Measurements from ENCODE around the gene YAP1. TPM values are rescaled to one million over a fixed set of nuclear protein-coding genes. Genes with fewer than 3 reads are reported as not detected.

YAP1 gene
- total RNA-seq, 2 donors from 2014 or later: 355 to 434 TPM

DNA sequence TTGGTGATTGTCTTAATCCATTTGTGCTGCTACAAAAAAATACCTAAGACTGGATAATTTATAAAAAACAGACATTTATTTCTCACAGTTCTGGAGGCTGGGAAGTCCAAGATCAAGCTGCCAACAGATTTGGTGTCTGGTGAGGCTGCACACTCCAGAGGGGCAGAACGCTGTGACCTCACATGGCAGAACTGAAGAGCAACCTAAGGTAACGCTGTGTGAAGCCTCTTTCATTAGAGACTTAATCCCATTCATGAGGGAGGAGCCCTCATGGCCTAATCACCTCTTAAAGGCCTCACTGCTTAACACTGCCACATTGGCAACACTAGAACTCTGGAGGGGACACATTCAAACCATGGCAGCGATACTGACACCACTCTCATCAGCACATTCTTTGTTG lies 164.4 kb downstream of the YAP1 start:
- TF ChIP-seq, protein P1, sequence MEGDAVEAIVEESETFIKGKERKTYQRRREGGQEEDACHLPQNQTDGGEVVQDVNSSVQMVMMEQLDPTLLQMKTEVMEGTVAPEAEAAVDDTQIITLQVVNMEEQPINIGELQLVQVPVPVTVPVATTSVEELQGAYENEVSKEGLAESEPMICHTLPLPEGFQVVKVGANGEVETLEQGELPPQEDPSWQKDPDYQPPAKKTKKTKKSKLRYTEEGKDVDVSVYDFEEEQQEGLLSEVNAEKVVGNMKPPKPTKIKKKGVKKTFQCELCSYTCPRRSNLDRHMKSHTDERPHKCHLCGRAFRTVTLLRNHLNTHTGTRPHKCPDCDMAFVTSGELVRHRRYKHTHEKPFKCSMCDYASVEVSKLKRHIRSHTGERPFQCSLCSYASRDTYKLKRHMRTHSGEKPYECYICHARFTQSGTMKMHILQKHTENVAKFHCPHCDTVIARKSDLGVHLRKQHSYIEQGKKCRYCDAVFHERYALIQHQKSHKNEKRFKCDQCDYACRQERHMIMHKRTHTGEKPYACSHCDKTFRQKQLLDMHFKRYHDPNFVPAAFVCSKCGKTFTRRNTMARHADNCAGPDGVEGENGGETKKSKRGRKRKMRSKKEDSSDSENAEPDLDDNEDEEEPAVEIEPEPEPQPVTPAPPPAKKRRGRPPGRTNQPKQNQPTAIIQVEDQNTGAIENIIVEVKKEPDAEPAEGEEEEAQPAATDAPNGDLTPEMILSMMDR (IDR thresholded peaks at IDR 0.05): no peak
- Histone ChIP-seq H3K4me1 (ENCODE audit: control insufficient read depth in 1 of 2, low read depth in 2 of 2) (peaks cover 3 to 20% of the 10 kb centered on the region in 2 donors), H3K4me3 (no peak overlapping the region), H3K27me3 (replicated peaks; ENCODE audit: insufficient read depth) (no peaks in the 10 kb centered on the region), H3K36me3 (no peaks in the 10 kb centered on the region), H3K27ac (no peak overlapping the region), H3K9me3 (no peaks in the 10 kb centered on the region)
- DNase-seq (ENCODE audit: low spot score) (no peak), ATAC-seq (ENCODE audit: insufficient number of reproducible peaks, low FRiP score, low read depth) (no peak)

DNA sequence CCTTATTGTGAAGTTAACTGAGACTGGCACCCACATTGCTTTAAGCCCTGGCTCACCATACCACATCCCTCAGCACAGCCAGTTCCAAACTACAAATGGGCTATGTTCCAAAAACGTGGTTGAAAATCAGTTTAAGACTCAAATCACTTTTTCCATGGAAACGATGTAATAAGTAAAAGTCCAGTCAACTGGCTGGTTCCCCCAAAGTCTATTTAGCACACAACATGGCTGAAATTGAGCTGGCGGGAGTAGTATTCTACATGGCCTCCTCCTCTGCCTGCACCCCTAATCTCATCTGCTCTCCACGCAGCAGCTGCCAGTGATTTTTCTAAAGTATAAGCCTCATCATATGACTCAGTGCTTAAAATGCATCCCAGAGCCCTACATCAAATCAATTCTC lies 166.1 kb downstream of the YAP1 start:
- H3K4me1 ChIP-seq (ENCODE audit: control insufficient read depth in 1 of 2, low read depth in 2 of 2): peaks cover 3 to 20% of the 10 kb centered on the region in 2 donors

DNA sequence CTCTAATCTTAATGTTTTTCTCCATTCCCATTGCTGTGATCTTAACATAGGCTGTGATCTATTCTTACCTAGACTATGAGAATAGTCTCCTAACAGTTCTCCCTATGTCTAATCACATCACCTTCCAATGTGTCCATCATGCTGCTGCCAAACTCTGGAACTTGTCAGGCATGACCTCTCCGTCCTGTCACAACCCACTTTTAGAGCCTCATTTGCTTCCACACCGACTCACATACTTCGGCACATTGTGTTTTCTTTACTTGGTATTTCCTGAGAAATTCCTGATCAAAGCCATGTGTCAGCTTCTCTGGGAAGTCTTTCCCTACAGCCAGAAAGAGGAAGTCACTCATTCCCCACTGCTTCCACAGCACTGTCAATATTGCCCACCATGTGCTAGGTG lies 166.5 kb downstream of the YAP1 start:
- Histone ChIP-seq H3K27ac (no peak overlapping the region), H3K4me3 (no peak overlapping the region), H3K36me3 (no peaks in the 10 kb centered on the region), H3K4me1 (ENCODE audit: control insufficient read depth in 1 of 2, low read depth in 2 of 2) (peaks cover 3 to 20% of the 10 kb centered on the region in 2 donors), H3K9me3 (no peaks in the 10 kb centered on the region), H3K27me3 (replicated peaks; ENCODE audit: insufficient read depth) (no peaks in the 10 kb centered on the region)
- ATAC-seq (ENCODE audit: insufficient number of reproducible peaks, low FRiP score, low read depth): no peak
- TF ChIP-seq, protein P1 (IDR thresholded peaks at IDR 0.05): no peak
- no peak for DNase-seq (ENCODE audit: low spot score)

More for the DNA sequence above, 166.1 kb downstream of the YAP1 start:
- H3K27ac ChIP-seq: no peak overlapping the region
- no peaks in the 10 kb centered on the region for H3K36me3 ChIP-seq
- TF ChIP-seq, protein P1 (IDR thresholded peaks at IDR 0.05): no peak
- DNase-seq (ENCODE audit: low spot score): no peak
- H3K4me3 ChIP-seq: no peak overlapping the region
- ATAC-seq (ENCODE audit: insufficient number of reproducible peaks, low FRiP score, low read depth): peak; percentile 31
- H3K9me3 ChIP-seq: no peaks in the 10 kb centered on the region
- no peaks in the 10 kb centered on the region for H3K27me3 ChIP-seq (replicated peaks; ENCODE audit: insufficient read depth)

DNA sequence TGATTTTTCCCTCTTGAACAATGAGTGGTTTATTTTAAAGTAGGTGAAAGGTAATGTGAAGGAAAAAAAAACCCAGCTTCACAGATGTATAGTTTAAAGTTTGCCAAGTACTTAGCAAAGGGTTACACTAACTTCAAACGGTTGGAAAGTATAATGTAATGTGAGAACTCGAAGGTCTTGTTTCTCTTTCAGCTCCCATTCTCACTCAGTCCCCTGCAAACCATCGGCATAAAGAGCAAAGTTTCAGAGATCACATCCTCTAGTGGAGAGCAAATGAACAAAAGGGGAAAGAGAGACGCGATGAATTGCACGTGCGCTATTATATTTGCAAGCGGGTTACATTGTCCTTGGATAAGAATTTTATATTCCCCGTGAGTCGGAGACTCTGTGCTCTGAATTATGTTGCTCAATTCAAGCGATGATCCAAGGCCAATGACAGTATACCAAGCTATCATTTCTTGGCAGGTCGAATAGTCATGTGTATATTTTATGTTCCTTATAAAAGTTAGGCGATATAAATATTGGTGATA lies 169.5 kb downstream of the YAP1 start:
- Histone ChIP-seq H3K36me3 (no peaks in the 10 kb centered on the region), H3K27me3 (replicated peaks; ENCODE audit: insufficient read depth) (no peaks in the 10 kb centered on the region), H3K9me3 (no peaks in the 10 kb centered on the region), H3K4me3 (peak overlapping the region; percentile 37), H3K27ac (no peak overlapping the region), H3K4me1 (ENCODE audit: control insufficient read depth in 1 of 2, low read depth in 2 of 2) (peaks cover 13 to 38% of the 10 kb centered on the region in 2 donors)
- DNase-seq (ENCODE audit: low spot score) (no peak), ATAC-seq (ENCODE audit: insufficient number of reproducible peaks, low FRiP score, low read depth) (no peak)
- TF ChIP-seq, protein P1 (IDR thresholded peaks at IDR 0.05): no peak

DNA sequence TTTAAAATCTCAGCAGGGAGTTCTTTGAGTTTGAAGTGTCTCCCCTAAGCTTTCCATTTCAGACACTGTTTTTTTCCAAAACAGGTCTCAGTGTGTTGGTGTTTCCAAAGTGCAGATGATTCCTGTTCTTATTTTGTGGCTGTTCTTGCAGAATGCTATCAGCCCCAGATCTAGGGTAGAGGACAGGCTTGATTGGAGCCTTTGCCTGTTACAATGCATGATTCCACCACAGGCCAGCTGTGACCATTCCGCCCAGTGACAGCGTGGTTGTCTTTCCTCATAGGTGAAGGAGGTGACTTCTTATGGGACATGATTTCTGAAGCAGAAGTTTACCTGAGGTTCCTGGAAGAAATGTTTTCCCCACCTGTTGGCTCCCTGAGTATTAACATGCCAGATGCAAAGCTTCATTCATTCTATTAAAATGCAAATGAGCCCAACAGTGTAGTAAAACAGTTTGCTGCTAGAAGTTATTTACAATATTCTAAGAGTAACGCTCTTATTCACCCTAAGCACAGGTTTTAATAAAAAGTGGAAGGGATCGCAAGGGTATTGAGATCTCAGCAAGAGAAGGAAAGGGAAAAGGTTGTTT lies 170.1 kb downstream of the YAP1 start:
- no peaks in the 10 kb centered on the region for H3K27me3 ChIP-seq (replicated peaks; ENCODE audit: insufficient read depth)
- H3K4me1 ChIP-seq (ENCODE audit: control insufficient read depth in 1 of 2, low read depth in 2 of 2): peaks cover 13 to 38% of the 10 kb centered on the region in 2 donors
- H3K9me3 ChIP-seq: no peaks in the 10 kb centered on the region
- DNase-seq (ENCODE audit: low spot score) (no peak), ATAC-seq (ENCODE audit: insufficient number of reproducible peaks, low FRiP score, low read depth) (no peak)
- no peaks in the 10 kb centered on the region for H3K36me3 ChIP-seq
- TF ChIP-seq, protein P1 (IDR thresholded peaks at IDR 0.05): no peak
- H3K27ac ChIP-seq: no peak overlapping the region
- H3K4me3 ChIP-seq: no peak overlapping the region

Other genes starting within 250 kb of the YAP1 start
- gene CEP126, start 195.4 kb upstream of the YAP1 start, total RNA-seq: 10 to 100 TPM; 11.3 to 13.0 TPM
- 1 to 10 TPM in 1 of 2 donors, under 1 TPM in 1; 0.42 to 2.0 TPM for gene ANGPTL5, start 193.9 kb upstream of the YAP1 start, total RNA-seq
- gene CFAP300, start 63.0 kb upstream of the YAP1 start, total RNA-seq: 1 to 10 TPM; 3.3 to 4.5 TPM
- 10 to 100 TPM in 1 of 2 donors, 1 to 10 TPM in 1; 4.9 to 15.3 TPM for gene BIRC3, start 207.0 kb downstream of the YAP1 start, total RNA-seq
- 10 to 100 TPM; 48.7 to 92.9 TPM for gene BIRC2, start 236.8 kb downstream of the YAP1 start, total RNA-seq